Right lung (tissue), 10 donors: Measurements from ENCODE around the gene MAPKAPK2. TPM values are rescaled to one million over a fixed set of nuclear protein-coding genes. Genes with fewer than 3 reads are reported as not detected.
A peak's percentile ranks its signal among the peaks of the same experiment; 100 is the strongest.
"Not testable (repeated sequence)": the region's sequence is repeated elsewhere in the genome, so short reads cannot be mapped to it uniquely, and the experiment has no call there.

Experiments
- DNase-seq, 2 donors: peaks; one replicate each; pipeline ENCODE4 v3.0.0-alpha.2; 2013
- long read RNA-seq, 8 donors: transcript quantifications; one replicate each; lab custom pipeline, GENCODE V29; 2026
- polyA plus RNA-seq, 5 donors: library from polyadenylated mRNA; unstranded; fragments of 120-200 nt; gene quantifications; one replicate each; pipeline versions ENCODE4 v1.2.1 to v1.2.3, GENCODE V29; 2013; ENCODE audit warnings: inconsistent platforms in 1 of 5, low replicate concordance in 1 of 5; ENCODE audit not compliant: insufficient read length in 5 of 5, insufficient read depth in 1 of 5

Gene MAPKAPK2
- polyA plus RNA-seq, result 10 to 100 TPM; 52.1 to 65.9 (median 53.6) TPM
- long read RNA-seq, donor 1, transcript MAPKAPK2-202 (10 exons, 2,961 nt), result major isoform, 15 of 75 reads
- long read RNA-seq, donor 1, partial matches to known transcripts, result 60 of 75 reads
- long read RNA-seq, donor 1, other reads (novel, unspliced or antisense), result 0 of 75 reads
- long read RNA-seq, donor 2, transcript MAPKAPK2-202 (10 exons, 2,961 nt), result major isoform, 6 of 6 reads
- long read RNA-seq, donor 2, partial matches to known transcripts, result 0 of 6 reads
- long read RNA-seq, donor 2, other reads (novel, unspliced or antisense), result 0 of 6 reads
- long read RNA-seq, donor 3, transcript MAPKAPK2-202 (10 exons, 2,961 nt), result major isoform, 5 of 12 reads
- long read RNA-seq, donor 3, partial matches to known transcripts, result 7 of 12 reads
- long read RNA-seq, donor 3, other reads (novel, unspliced or antisense), result 0 of 12 reads
- long read RNA-seq, donor 4, transcript MAPKAPK2-202 (10 exons, 2,961 nt), result major isoform, 6 of 12 reads
- long read RNA-seq, donor 4, partial matches to known transcripts, result 6 of 12 reads
- long read RNA-seq, donor 4, other reads (novel, unspliced or antisense), result 0 of 12 reads
- long read RNA-seq, donor 5, transcript MAPKAPK2-202 (10 exons, 2,961 nt), result major isoform, 11 of 11 reads
- long read RNA-seq, donor 5, partial matches to known transcripts, result 0 of 11 reads
- long read RNA-seq, donor 5, other reads (novel, unspliced or antisense), result 0 of 11 reads
- long read RNA-seq, donor 6, transcript MAPKAPK2-202 (10 exons, 2,961 nt), result major isoform, 15 of 15 reads
- long read RNA-seq, donor 6, partial matches to known transcripts, result 0 of 15 reads
- long read RNA-seq, donor 6, other reads (novel, unspliced or antisense), result 0 of 15 reads
- long read RNA-seq, donor 7, transcript MAPKAPK2-202 (10 exons, 2,961 nt), result major isoform, 17 of 17 reads
- long read RNA-seq, donor 7, partial matches to known transcripts, result 0 of 17 reads
- long read RNA-seq, donor 7, other reads (novel, unspliced or antisense), result 0 of 17 reads
- long read RNA-seq, donor 8, partial matches to known transcripts, result 0 of 4 reads
- long read RNA-seq, donor 8, other reads (novel, unspliced or antisense), result 0 of 4 reads

DNA sequence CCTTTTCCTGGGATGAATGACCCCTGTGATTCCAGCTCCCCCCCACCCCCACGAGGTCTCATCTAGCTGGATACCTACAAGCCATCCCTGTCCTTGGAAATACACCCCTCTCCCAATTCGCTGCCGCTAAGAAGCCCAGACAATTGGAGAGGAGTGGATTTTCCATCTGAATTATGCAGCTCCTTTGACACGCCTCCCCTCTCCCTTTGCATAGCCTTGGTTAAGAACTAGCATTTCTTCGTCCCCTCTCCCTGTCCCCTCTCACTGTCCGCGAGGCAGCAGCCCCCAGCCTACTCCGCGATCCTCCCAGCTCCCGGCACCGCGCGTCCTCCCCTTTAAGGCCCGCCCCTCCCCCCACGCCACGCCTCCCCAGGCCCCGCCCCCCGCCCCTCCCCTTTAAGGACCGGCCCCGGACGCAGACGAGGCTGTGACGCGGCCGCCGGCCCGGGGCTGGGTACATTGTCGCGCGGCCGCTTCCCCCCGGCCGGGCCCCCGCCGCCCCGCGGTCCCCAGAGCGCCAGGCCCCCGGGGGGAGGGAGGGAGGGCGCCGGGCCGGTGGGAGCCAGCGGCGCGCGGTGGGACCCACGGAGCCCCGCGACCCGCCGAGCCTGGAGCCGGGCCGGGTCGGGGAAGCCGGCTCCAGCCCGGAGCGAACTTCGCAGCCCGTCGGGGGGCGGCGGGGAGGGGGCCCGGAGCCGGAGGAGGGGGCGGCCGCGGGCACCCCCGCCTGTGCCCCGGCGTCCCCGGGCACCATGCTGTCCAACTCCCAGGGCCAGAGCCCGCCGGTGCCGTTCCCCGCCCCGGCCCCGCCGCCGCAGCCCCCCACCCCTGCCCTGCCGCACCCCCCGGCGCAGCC is at the start of gene MAPKAPK2:
MAPKAPK2 (plus strand) TSS at position 428 of the 856 bp plus-strand sequence; CDS start at position 753, 325 bp downstream.
- DNase-seq, result peak; percentile 70 to 71

DNA sequence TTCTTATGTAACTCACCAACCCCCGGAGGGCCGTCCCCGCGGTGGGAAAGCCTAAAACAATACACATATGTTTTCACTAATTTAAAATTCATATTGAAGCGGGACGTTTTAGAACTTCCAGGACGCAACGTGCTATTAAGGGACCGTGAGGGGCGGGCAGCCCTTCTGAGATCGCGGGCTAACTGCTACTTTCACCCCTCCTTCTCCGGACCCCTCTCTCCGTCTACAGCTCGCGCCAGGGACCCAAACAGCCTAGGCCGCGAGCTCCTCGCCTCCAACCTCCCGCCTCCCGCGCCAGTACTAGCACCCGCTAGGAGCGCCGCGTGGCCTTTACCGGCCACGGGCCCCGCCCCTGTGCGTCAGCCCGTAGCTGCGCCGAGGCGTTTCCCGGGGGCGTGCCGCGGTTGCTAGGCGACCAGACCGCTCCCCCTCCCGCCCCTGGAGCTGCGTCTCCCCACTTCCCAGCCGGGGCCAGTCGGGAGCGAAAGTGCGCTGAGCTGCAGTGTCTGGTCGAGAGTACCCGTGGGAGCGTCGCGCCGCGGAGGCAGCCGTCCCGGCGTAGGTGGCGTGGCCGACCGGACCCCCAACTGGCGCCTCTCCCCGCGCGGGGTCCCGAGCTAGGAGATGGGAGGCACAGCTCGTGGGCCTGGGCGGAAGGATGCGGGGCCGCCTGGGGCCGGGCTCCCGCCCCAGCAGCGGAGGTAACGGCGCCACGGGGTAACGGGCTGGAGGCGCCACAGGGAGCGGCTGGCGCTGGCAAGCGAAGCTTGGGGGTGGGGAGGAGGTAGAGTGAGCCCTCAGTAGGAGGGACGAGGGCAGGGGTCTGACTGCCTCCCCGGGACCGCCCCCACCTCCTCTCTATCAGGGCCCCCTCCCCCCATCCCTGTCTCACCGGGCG is 49.4 kb upstream of the MAPKAPK2 start, which contains the start of gene DYRK3:
DYRK3 (plus strand) TSS at position 457 of the 898 bp plus-strand sequence; CDS start at position 625, 168 bp downstream.
- DNase-seq, result peak; percentile 93

DNA sequence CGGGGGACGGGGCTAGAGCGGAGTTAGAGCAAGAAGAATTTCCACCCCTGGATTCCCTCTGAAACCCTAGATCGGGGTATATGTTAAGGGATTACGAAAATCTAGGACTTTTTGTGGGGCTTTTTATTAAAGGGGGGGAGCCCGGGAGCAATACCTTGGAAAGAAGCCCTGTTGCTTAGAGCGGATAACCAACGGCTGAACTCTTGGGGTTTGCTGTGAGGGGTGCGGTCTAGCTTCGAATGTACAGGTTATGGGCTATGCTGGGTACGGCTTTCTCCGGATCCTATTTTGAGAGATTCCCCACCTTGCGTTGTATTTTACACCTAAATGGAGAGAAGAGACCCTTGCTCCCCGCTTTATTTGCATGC is 48.7 kb upstream of the MAPKAPK2 start:
- DNase-seq, result no peak

DNA sequence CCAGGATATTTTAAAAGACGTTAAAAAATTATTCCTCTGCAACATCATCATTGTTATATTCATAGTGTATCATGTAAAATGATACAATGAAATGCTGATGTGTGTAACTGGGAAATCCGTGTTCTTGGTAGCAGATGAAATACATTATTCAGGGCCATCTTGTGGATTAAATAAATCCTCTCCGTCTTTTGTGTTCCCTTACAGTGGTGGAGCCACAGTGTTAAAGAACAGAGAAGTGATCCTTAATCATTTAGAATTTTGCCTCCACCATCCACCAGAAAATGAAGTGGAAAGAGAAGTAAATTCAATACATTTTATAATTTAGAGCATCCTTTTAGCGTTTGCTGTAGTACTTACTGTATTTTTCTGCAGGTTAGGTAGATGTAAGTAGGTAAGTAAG is 48.0 kb upstream of the MAPKAPK2 start:
- DNase-seq, result no peak

GRCh38 chr1:206637605-206638004 is 47.1 kb upstream of the MAPKAPK2 start:
- DNase-seq, result no peak

- not testable (repeated sequence) for DNase-seq
Observed at GRCh38 chr1:206642074-206642473, 42.6 kb upstream of the MAPKAPK2 start.

DNA sequence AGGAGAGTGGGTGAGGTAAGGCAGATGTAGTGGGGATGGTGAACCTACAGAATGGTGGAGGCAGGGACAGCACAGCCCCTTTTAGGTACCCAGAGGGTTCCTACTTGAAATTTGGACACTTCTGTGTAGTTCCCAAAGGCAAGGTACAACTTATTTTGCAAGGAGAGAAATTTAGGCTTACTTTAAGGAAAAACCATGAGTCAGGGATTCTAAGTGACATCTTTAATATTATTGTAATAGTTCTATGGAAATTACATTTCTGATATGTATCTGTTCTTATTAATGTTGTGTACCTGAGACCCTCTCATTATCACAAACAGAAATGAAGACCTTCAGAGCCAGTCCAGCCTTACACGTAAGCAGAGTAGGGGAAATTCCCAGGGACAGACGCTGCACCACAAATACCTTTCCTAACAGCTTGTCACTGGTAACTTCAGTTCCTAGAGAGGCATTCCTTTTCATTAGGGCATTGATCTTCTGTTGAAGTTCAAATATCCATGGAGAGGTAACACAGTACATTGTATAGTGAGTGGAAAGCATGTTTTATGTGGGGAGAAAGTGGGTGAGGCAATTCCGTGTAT is 41.5 kb upstream of the MAPKAPK2 start:
- no peak for DNase-seq

DNA sequence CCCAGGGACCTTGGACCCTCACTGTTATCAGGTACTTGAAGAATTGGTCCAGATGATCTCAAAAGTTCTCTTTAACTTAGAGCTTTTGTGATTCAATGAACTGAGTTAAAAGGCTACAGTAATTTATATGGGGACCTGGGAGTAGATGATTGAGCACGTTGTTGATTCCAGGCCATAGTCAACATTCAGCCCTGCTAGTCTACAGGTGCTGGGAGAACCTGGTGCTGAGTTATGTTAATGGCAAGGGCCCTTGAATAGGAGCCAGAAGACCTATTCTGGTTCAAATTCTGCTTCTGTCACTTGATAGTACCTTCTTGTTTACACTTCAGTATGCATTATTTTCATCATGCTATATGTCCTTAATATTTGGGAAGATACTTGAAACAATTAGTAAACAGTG is 38.2 kb upstream of the MAPKAPK2 start:
- DNase-seq, result no peak

DNA sequence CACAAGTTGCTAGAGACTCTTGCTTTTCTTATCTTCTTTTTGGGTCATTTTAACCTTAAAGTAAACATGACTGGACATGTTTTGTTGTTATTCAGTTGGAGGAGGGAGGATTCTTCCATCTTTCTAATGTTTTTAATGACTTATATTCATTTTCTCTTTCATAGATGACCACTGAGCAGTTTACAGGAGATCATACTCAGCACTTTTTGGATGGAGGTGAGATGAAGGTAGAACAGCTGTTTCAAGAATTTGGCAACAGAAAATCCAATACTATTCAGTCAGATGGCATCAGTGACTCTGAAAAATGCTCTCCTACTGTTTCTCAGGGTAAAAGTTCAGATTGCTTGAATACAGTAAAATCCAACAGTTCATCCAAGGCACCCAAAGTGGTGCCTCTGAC is 37.5 kb upstream of the MAPKAPK2 start:
- no peak for DNase-seq

GRCh38 chr1:206649261-206649921 is 35.3 kb upstream of the MAPKAPK2 start:
- DNase-seq, result no peak

DNA sequence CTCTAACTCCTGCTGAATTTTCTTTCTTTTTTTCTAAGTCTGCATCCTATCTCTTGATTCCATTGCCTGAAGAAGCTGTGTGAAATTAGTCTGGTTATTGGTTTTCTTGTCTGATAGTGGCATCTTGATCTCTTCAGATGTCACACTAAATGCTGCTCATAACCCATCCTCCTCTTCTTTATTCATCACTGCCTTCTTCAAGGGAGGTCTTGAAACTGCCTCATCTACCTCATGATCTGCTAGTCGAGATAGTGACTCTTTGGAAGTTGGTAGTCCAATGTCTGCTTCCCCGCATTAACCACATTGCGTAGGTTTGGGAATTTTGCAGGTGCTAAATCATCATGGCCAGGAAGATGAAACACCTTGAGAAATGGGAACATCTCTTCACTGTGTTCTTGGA is 33.7 kb upstream of the MAPKAPK2 start:
- no peak for DNase-seq

DNA sequence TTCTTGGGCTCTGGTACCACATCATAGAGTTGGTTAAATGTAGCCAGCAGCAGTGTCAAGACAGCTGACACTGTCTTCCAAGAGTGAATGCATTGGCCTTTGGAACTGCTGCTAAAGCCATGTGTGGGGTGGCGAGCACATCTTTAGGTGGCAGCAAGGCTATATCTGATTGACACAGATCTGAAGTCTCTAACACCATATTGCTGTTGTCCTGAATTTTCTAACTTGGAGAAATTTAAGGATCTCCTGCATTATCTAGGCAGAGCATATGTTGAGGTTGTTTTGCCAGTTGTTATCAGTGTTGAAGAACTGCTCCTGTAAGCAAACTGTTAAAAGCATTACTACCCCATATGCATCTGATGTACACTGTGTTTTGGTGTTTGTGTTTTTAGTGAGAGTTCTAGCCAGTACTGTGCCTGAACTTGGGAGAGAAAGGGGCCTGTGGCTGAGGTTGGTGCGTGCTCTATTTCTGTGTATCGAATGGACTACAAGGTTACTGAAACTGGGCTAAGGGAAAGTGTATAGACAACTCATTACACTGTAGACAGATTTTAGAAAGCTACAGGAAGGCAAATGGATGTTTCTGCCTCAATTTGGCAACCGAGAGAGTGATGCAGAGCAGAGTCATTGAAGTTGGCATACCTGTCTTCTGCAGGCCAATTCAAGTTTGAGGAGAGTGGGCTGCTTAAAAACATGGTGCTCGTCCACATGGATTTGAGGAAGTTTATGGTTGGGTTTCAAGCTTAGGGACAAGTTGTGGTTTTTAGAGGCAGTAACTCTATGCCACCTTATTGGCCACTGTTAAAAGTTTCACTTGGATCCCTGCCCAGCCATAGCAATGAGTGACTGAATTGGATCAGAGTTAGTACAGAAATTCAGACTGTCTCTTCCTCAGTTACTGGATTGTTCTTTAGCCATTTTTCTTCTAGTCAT is 32.5 kb upstream of the MAPKAPK2 start:
- no peak for DNase-seq

GRCh38 chr1:206653715-206654459 is 30.8 kb upstream of the MAPKAPK2 start:
- no peak for DNase-seq

GRCh38 chr1:206654828-206655227 is 29.9 kb upstream of the MAPKAPK2 start:
- DNase-seq, result no peak

- no peak for DNase-seq
Observed at GRCh38 chr1:206655471-206655882, 29.2 kb upstream of the MAPKAPK2 start.

DNA sequence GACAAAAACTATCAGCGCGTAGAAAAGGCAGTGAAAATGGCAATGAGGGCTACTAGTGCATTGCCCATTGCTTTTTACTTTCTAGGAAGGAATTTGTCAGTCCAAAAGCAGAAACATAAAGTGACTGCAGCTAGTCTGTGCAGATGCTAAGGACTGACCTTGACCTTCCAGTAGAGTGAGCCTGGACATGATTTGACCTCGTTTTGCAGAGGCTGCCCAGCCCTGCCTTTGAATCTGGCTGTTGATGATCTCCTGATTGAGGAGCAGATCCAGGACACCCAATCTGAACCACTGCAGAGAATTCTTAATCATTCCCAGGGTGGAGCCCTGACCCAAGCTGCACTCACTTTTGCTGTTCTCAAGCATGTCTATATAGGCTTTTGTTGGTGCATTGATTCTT is 27.8 kb upstream of the MAPKAPK2 start:
- DNase-seq, result no peak

- DNase-seq, result no peak
Observed at GRCh38 chr1:206657751-206658150, 27.0 kb upstream of the MAPKAPK2 start.
